DND-41 (cell line): Measurements from ENCODE around the gene RRAGD.

Experiments used
- CTCF ChIP-seq: IDR thresholded peaks from 2 replicates; pipeline ENCODE4 v1.5.1; 2012; ENCODE audit warnings: borderline replicate concordance, low read length, moderate library complexity, mild to moderate bottlenecking; ENCODE audit not compliant: poor library complexity, severe bottlenecking; ENCODE audit errors: extremely low read depth
- EZH2 ChIP-seq: IDR thresholded peaks from 3 replicates; pipeline ENCODE4 v1.6.1; 2012; ENCODE audit warnings: borderline replicate concordance, low read depth, mild to moderate bottlenecking, moderate library complexity, low read length, inconsistent platforms; ENCODE audit not compliant: severe bottlenecking

DNA sequence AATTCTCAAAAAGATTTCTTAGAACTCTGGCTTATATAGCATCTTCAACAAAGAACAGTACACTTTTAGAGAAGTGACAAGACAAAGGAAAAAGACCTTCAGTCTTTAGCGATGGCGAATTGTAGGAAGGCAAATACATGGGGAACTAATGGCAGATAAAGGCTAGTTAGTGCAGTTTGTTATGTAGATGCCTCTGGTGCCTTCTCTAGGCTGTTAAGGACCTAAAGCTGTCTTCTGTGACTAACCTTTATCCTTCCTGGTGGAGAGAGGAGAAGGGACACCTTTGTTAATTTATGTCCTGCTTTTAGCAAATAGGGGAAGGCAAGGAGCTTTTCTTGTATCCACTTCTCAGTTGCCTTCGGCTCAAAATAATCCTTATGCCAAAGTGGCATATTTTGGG is 28.1 kb upstream of the RRAGD start:
- TF ChIP-seq CTCF (no peak), EZH2 (no peak)
